HG03095 (cell line): Measurements from ENCODE around the gene CAPN14.
"Not testable (repeated sequence)": the region's sequence is repeated elsewhere in the genome, so short reads cannot be mapped to it uniquely, and the experiment has no call there.

ENCODE experiments used
- ATAC-seq: cut with Tn5 transposase; IDR thresholded peaks from one replicate; pipeline ENCODE4 v1.9.1; 2021; ENCODE audit warnings: moderate library complexity; ENCODE audit not compliant: unreplicated experiment

The CAPN14 gene

DNA sequence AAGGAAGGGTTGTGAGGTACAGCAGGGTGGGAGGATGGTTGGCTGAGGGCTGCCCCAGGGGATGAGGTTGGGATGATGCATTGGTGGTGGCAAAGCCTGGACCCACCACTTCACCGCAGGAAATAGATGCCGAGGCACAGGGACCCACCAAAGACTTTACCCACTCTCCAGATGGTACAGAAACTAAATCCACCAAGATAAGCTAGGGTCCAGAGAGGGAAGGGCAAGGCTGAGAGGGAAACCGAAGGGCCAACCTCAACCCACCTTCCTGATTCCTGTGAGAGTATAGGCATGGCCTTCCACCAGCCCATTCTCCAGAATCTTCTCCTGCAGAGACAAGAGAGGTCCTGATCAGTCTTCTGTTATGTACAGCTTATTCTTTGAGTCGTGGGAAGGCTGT lies 18.1 kb downstream of the CAPN14 start:
- no peak for ATAC-seq

GRCh38 chr2:31197669-31198068 lies 19.6 kb downstream of the CAPN14 start:
- ATAC-seq: no peak

DNA sequence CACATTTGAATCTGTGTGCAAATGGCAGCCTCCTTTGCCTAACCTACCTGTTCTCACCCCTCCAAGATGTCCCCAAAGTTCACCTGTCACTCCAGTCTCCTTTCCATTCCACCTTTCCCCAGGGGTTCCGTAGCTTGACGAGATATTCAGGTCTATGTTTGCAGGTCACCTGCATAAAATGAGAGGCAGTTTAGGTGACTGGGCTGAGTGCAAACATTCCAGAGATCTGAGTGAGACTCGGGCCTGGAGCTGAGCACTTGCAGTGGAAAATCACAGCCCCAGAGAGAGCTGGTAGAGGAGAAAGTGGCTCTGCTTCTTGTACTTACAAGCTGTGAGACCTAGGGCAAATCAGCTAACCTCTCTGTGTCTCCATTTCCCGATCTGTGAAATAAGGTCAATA lies 20.1 kb downstream of the CAPN14 start:
- ATAC-seq: no peak

GRCh38 chr2:31196622-31197021 lies 20.7 kb downstream of the CAPN14 start:
- no peak for ATAC-seq

GRCh38 chr2:31193806-31194205 lies 23.5 kb downstream of the CAPN14 start:
- no peak for ATAC-seq

GRCh38 chr2:31192851-31193392 lies 24.4 kb downstream of the CAPN14 start:
- ATAC-seq: no peak

- ATAC-seq: no peak
Measured at GRCh38 chr2:31192396-31192795, 24.9 kb downstream of the CAPN14 start.

DNA sequence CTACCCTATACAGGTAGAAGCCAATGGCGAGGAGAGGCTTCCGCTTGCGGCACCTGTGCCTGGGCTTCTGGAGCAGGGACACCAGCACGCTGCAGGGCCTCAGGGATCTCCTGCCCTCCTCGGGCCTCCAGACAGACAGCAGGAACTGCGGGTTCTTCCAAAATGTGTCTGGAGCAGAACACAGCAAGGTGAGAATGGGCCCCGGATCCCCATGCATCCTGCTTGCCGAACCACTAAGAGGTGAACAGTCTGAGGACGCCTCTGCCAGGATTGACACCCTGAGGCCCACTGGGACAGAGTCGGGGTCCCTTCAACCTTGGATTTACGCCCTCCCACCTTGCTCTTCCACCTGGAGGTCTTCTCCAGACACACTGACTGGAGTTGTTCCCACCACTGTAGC lies 25.4 kb downstream of the CAPN14 start:
- no peak for ATAC-seq

- no peak for ATAC-seq
Measured at GRCh38 chr2:31190188-31190587, 27.1 kb downstream of the CAPN14 start.

DNA sequence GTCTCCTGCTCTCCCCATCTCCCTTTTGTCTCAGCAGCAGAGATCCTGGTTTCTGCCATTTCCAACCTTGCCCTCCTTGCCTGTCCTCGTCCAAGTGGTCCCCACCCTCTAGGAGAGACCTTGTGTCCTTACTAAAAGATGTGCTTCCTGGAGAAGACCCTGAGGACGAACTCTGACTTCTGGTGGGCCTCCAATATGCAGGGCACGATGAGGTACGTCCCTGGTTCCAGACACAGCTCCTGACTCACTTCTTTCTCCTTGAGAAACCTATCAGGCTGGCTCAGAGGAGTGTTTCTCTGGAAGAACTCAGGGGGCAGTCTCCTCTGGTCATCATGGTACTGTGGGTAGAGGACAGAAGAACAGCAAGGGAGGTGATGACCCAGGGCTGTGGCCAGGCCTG lies 28.2 kb downstream of the CAPN14 start:
- no peak for ATAC-seq

DNA sequence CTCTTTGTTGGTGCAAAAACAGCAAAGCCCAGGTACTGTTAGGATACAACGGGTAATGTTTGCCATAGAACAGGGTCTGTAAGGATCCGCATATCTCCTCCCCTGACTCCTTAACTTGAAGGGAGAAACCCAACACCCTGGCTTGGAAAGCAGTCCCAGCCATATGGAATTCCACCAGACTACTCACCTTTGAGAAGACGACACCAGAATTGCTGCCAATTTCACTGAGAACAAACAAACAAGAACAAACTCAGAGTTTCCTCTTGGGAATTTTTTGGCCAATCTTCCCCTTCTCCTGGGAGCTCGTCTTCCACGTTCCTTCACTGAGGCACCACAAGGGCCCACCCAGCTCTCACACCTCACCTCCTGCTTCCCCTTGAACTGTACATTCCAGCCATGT lies 29.2 kb downstream of the CAPN14 start:
- ATAC-seq: no peak

- no peak for ATAC-seq
Measured at GRCh38 chr2:31187166-31187565, 30.1 kb downstream of the CAPN14 start.

DNA sequence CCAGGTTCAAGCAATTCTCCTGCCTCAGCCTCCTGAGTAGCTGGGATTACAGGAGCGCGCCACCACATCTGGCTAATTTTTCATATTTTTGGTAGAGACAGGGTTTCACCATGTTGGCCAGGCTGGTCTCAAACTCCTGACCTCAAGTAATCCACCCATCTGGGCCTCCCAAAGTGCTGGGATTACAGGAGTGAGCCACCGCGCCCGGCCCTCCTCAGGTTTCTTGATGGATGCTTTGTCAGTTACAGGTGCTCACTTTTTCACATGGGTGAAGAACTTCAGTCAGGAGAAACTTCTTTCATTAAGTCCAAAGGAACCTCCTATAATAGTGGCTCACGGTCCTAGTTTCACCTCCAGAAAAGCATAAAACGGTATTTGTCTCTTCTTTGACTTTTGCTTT lies 33.3 kb downstream of the CAPN14 start:
- not testable (repeated sequence) for ATAC-seq

- no peak for ATAC-seq
Measured at GRCh38 chr2:31176742-31177141, 40.6 kb downstream of the CAPN14 start.

- ATAC-seq: no peak
Measured at GRCh38 chr2:31171142-31171541, 46.2 kb downstream of the CAPN14 start.

DNA sequence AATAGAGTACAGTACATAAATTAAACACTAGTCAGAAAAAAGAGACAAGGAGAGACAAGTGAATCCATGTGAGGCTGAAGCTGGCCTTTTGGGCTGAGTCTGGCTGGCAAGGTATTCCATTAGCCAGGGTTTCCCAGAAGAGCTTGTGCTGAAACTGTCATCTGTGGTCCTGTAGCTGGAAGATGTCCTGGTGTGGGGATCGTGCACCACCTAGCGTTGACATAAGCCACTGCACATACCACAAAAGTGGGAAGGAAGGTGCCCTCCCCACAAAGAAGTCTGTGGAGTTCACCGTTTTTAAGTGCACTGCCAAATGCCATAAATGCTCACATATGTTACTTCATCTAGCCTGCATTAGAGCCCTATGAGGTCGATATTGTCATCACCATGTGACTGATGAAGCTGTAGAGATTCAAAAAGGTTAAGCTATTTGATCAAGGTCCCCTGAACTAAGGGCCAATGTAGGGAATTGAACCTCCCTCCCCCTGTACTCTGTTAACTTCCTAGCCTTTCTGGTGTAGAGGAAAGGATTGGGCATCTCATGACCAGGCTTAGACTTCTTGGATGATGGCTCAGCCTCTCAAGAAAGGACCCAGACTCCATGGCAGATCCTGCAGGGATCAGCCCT lies 47.1 kb downstream of the CAPN14 start:
- no peak for ATAC-seq

- no peak for ATAC-seq
Measured at GRCh38 chr2:31168291-31168690, 49.0 kb downstream of the CAPN14 start.

DNA sequence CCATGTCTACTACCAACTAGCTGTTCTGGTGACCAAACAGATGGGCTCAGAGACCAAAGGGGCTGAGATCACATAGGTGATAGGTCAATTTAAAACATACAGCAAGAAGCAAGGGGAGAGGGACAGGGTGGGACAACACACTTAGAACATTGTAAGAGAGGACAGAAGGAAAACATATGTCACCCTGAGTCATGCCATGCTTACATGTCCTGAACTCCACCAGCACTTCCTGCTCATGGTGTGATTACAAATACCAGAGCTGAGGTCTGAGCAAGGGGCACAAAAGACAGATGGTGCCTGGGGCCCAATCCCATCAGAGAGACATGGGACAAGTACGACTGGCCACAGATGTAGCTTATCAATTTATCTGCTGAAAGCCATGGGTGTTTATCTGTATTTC lies 50.4 kb downstream of the CAPN14 start:
- no peak for ATAC-seq

- no peak for ATAC-seq
Measured at GRCh38 chr2:31163011-31163539, 54.2 kb downstream of the CAPN14 start.

DNA sequence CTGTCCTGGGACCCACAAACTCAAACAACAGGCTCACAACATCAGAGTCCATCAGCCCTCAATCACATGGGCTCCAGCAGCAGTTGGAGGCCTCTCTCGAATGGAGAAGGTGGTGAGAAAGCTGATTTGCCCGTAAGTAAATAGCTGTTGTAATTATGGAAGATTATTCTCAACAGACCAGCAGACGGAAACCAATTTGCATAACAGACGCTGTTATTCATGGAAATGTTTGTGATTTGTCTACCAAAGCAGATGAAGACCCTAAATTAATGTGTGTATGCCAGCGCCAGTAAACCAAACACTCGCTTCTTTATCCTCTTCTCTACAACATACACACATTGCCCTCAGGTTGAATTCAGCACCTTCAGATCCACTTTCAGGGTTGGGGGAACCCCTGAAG lies 55.7 kb downstream of the CAPN14 start:
- no peak for ATAC-seq

GRCh38 chr2:31151501-31151900 lies 65.8 kb downstream of the CAPN14 start:
- no peak for ATAC-seq

- ATAC-seq: no peak
Measured at GRCh38 chr2:31150120-31150670, 67.1 kb downstream of the CAPN14 start.

GRCh38 chr2:31148514-31148913 lies 68.8 kb downstream of the CAPN14 start:
- no peak for ATAC-seq
